ENCODE results near the gene PARP3. TPM values are rescaled to one million over a fixed set of nuclear protein-coding genes. Genes with fewer than 3 reads are reported as not detected.

PARP3 gene
- total RNA-seq, 4 donors from 2014 or later: 19.5 to 43.0 (median 22.8) TPM

- no peak for ATAC-seq
- Histone ChIP-seq H3K27ac (no peak overlapping the region), H3K4me1 (peaks cover 0 to 36% (median 12%) of the 10 kb centered on the region in 3 donors), H3K4me3 (no peak overlapping the region), H3K27me3 (peaks cover 32% of the 10 kb centered on the region), H3K9me3 (no peaks in the 10 kb centered on the region), H3K36me3 (peaks cover 0 to 20% of the 10 kb centered on the region in 2 donors)
- WGBS, 2 donors (ENCODE audit: low coverage in 1 of 2): 35 to 57% methylated on average over 6 of the region's 7 CpGs
- TF ChIP-seq POLR2AphosphoS5 (IDR thresholded peaks at IDR 0.05): no peak
- TF ChIP-seq POLR2A (IDR thresholded peaks at IDR 0.05): no peak
Measured at GRCh38 chr3:51997935-51998596, 55.9 kb downstream of the PARP3 start.

Small RNAs within 50 kb of the gene (small RNA-seq; reads per million reads assigned to genes)
- 0 reads per million in 4 donors for gene AC115284.1

Other genes starting within 250 kb of the PARP3 start
- under 1 TPM in 2 of 4 donors, not detected in 2; 0.12 to 0.13 TPM for gene GRM2, start 235.3 kb upstream of the PARP3 start, total RNA-seq
- gene IQCF6, start 163.1 kb upstream of the PARP3 start, total RNA-seq: not detected
- not detected for gene IQCF2, start 80.7 kb upstream of the PARP3 start, total RNA-seq
- not detected for gene IQCF5, start 66.8 kb upstream of the PARP3 start, total RNA-seq
- gene IQCF1, start 39.0 kb upstream of the PARP3 start, total RNA-seq: not detected
- gene RRP9, start 459 bp upstream of the PARP3 start, total RNA-seq: 10 to 100 TPM in 2 of 4 donors, 1 to 10 TPM in 2; 5.3 to 14.8 (median 10.9) TPM
- under 1 TPM in 1 of 4 donors, not detected in 3; 0.31 TPM for gene GPR62, start 13.0 kb downstream of the PARP3 start, total RNA-seq
- 100 to 1,000 TPM in 3 of 4 donors, 10 to 100 TPM in 1; 80.7 to 335 (median 186) TPM for gene PCBP4, start 25.1 kb downstream of the PARP3 start, total RNA-seq
- gene ABHD14B, start 31.7 kb downstream of the PARP3 start, total RNA-seq: 10 to 100 TPM; 34.6 to 46.8 (median 45.1) TPM
- gene ABHD14A, start 32.7 kb downstream of the PARP3 start, total RNA-seq: 10 to 100 TPM; 12.6 to 20.2 (median 13.8) TPM
- gene ACY1, start 41.2 kb downstream of the PARP3 start, total RNA-seq: 10 to 100 TPM; 10.6 to 21.4 (median 19.5) TPM
- 1,000 to 10,000 TPM in 3 of 4 donors, 100 to 1,000 TPM in 1; 775 to 1,945 (median 1,298) TPM for gene RPL29, start 53.5 kb downstream of the PARP3 start, total RNA-seq
- gene DUSP7, start 114.2 kb downstream of the PARP3 start, total RNA-seq: 10 to 100 TPM; 10.2 to 18.1 (median 14.7) TPM
- gene POC1A, start 212.1 kb downstream of the PARP3 start, total RNA-seq: 1 to 10 TPM in 2 of 4 donors, under 1 TPM in 2; 0.73 to 1.7 (median 0.93) TPM

All from gastroesophageal sphincter (tissue), 4 donors.